HG03521 (cell line): Measurements from ENCODE around the gene TMEM233.
"Not testable (repeated sequence)": the region's sequence is repeated elsewhere in the genome, so short reads cannot be mapped to it uniquely, and the experiment has no call there.

ENCODE experiments used
- ATAC-seq: cut with Tn5 transposase; IDR thresholded peaks from one replicate; pipeline ENCODE4 v1.9.1; 2021; ENCODE audit warnings: mild to moderate bottlenecking, moderate library complexity; ENCODE audit not compliant: unreplicated experiment

Gene TMEM233

GRCh38 chr12:119603767-119604166 lies 10.2 kb downstream of the TMEM233 start:
- ATAC-seq, result no peak

GRCh38 chr12:119609358-119609757 lies 15.8 kb downstream of the TMEM233 start:
- no peak for ATAC-seq

GRCh38 chr12:119613319-119613936 lies 19.9 kb downstream of the TMEM233 start:
- no peak for ATAC-seq

DNA sequence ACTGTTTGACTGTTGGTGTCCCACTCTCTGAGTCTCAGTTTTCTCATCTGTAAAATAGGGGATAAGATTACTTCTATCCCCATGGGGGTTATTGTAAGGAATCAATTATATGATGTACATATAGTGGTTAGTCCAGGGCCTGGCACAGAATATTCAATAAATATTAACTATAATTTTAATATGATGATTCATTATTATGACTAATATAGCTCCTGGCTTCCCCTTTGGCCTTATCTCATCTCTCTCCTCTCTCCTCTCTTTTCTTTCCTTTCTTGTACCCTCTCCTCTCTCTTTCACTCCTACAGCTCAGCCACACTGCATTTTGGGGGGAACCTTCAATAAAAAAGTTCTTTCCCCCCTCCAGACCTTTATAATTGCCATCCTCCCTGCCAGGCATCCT lies 21.1 kb downstream of the TMEM233 start:
- ATAC-seq, result no peak

GRCh38 chr12:119615518-119616475 lies 22.2 kb downstream of the TMEM233 start:
- no peak for ATAC-seq

DNA sequence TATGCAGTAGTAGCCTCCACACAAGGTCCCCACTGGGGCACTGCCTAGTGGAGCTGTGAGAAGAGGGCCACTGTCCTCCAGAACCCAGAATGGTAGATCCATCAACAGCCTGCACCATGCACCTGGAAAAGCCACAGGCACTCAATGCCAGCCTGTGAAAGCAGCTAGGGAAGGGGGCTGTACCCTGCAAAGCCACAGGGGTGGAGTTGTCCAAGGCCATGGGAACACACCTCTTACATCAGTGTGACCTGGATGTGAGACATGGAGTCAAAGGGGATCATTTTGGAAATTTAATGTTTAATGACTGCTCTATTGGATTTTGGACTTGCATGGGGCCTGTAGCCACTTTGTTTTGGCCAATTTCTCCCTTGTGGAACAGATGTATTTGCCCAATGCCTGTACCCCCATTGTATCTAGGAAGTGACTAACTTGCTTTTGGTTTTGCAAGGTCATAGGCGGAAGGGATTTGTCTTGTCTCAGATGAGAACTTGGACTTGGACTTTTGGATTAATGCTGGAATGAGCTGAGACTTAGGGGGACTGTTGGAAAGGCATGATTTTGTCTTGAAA lies 24.8 kb downstream of the TMEM233 start:
- not testable (repeated sequence) for ATAC-seq

- no peak for ATAC-seq
These were observed 26.9 kb downstream of the TMEM233 start for GRCh38 chr12:119620490-119620889.

- ATAC-seq, result no peak
These were observed 28.3 kb downstream of the TMEM233 start for GRCh38 chr12:119621878-119622277.

- no peak for ATAC-seq
These were observed 31.4 kb downstream of the TMEM233 start for GRCh38 chr12:119624966-119625365.

DNA sequence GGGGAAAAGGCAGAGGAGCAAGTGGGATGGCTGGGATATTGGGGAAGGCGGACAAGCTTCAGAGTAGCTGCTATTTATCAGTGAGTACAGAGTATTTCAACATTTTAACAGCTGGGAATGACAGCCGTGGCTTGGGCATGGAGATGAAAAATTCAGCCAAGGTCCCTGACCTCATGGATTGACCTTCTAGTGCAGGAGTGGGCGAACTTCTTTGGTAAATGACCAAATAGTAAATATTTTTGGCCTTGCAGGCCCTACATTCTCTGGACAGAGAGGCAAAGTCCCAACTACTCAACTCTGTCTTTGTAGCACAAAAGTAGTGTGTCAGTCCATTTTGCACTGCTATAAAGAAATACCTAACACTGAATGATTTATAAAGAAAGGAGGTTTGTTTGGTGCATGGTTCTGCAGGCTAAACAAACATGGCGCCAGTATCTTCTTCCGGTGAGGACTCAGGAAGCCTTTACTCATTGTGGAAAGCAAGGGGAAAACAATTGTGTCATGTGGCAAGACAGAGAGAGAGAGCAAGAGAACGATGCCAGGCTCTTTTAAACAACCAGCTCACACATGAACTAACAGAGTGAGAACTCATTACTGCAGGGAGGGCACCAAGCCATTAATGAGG lies 33.6 kb downstream of the TMEM233 start:
- no peak for ATAC-seq

GRCh38 chr12:119627686-119628085 lies 34.1 kb downstream of the TMEM233 start:
- ATAC-seq, result no peak

GRCh38 chr12:119630223-119630780 lies 36.7 kb downstream of the TMEM233 start:
- no peak for ATAC-seq

DNA sequence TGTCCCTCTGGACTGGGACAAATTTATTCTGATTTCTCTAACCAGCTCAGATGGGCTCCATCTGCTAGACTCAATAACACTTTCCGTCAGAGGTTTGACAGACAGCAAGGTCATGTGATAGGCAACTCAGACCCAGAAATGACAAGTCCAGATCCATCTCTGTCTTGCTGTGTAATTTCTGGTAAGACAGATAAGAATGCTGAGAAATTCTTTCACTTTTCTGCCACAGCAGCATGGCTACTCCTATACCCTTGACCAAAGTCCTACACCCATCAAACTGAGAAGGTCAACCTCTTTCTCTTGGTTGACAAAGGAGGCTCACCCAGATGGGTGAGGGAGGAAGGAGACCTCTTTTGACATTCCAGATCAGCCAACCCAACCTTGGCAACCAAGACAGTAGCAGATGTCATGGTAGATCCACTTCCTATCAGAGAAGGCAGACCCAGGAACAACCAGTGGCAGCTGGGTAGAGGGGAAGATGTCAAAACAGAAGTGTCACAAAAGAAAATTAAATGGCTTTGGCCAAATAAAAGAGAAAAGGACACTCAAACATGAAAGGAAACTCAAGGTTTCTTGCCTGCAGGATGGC lies 37.5 kb downstream of the TMEM233 start:
- no peak for ATAC-seq

DNA sequence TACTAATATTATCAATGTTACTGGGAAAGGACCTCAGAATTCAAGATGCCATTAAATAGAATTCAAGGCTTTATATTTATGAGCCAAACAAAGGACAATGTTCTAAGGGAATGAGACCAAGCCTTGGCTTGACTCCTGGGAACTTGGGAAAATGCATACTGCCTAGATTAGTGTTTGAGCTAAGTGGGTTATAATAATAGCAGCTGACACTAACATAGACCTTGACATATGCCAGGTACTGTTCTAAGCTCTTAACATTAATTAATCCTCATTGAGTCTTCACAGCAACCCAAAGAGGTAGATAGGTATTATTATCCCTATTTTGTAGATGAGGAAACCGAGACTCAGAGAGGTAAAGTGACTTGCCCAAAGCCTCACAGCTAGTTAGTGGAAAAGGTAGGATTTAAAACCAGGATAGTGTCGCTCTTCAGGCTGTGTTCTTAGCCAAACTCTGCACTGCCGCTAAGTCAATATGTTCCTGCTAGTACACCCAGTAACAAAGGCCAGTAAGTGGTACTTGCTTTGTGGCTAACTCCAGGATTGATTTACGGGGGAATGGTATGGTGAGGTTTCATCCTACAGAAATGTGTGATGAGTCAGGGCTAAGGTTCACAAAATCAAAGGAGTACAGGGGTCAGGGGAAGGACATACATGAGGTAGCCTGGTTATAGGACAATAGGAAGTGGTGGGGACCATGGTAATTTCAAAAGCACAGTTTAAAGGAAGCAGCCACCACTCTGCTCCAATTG lies 38.5 kb downstream of the TMEM233 start:
- no peak for ATAC-seq

DNA sequence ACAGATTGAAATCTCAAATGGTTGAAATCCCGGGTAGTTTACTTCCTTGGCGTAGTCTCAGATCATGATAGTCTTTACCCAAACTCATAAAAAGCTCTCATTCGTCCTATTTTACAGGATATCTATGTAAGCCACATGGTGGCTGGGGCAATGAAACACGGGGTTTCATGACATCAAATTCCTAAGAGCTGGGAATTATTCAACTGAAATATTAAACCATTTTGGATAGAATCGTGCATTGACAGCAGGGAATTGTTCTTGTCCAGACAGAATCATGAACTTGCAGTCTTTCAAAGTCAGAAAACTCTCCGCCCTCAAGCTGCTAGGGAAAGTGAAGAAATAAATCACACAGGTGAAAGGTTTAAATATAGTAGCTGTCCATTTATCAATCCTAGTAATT lies 41.2 kb downstream of the TMEM233 start:
- no peak for ATAC-seq

GRCh38 chr12:119642986-119643385 lies 49.4 kb downstream of the TMEM233 start:
- no peak for ATAC-seq

GRCh38 chr12:119644930-119645329 lies 51.4 kb downstream of the TMEM233 start:
- ATAC-seq, result no peak

GRCh38 chr12:119645535-119646059 lies 52.0 kb downstream of the TMEM233 start:
- no peak for ATAC-seq

DNA sequence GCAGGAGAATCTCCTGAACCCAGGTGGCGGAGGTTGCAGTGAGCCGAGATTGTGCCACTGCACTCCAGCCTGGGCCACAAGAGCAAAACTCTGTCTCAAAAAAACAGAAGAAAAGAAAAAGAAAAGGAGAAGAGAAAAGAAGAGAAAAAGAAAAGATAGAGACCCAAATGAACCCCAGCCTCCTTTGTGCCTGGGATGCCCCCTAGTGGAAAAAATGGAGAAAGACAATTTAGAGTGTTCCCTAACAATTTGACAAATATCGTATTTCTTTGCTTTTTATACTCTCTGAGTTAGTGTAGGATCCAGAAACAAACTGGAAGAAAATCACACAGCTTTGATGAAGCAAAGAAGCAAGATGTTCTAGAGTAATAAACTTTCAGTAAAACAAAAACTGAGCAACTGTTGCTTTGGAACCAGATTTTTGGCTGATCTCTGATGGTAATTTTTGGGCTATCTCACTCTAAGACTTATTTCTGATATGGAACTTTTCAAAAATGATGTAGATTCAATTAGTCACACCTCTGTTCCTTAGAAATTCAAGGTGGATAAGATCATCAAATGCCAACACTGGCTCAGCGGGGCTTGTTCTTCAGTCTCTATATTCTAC lies 55.7 kb downstream of the TMEM233 start:
- no peak for ATAC-seq
